Neuronal stem cell (in vitro differentiated cells): ENCODE measurements around the gene RBSN.
A peak's percentile ranks its signal among the peaks of the same experiment; 100 is the strongest.

ENCODE experiments used
- DNase-seq: peaks from one replicate; pipeline ENCODE4 v3.0.0-alpha.2; 2013; ENCODE audit warnings: low spot score
- H2AFZ ChIP-seq: one replicate; pipeline ENCODE4 v1.6.1; 2013; ENCODE audit warnings: mild to moderate bottlenecking, low read length, inconsistent platforms
- H2AK5ac ChIP-seq: 2 replicates; pipeline ENCODE4 v1.6.1; 2013; ENCODE audit warnings: low read depth, mild to moderate bottlenecking, inconsistent platforms, low read length, moderate library complexity, mixed read lengths
- H2BK120ac ChIP-seq: 2 replicates; pipeline ENCODE4 v1.6.1; 2013; ENCODE audit warnings: low read depth, mild to moderate bottlenecking, inconsistent platforms, low read length, moderate library complexity, mixed read lengths
- H2BK12ac ChIP-seq: one replicate; pipeline ENCODE4 v1.6.1; 2013; ENCODE audit warnings: low read length, inconsistent platforms
- H2BK15ac ChIP-seq: 2 replicates; pipeline ENCODE4 v1.6.1; 2013; ENCODE audit warnings: mild to moderate bottlenecking, low read length, inconsistent platforms, mixed read lengths
- H2BK5ac ChIP-seq: one replicate; pipeline ENCODE4 v1.6.1; 2013; ENCODE audit warnings: inconsistent platforms, mild to moderate bottlenecking, low read length, moderate library complexity
- H3K14ac ChIP-seq: one replicate; pipeline ENCODE4 v1.6.1; 2013; ENCODE audit warnings: low read length, inconsistent platforms
- H3K18ac ChIP-seq: 2 replicates; pipeline ENCODE4 v1.6.1; 2013; ENCODE audit warnings: low read length, inconsistent platforms
- H3K23ac ChIP-seq: 2 replicates; pipeline ENCODE4 v1.6.1; 2013; ENCODE audit warnings: low read depth, mild to moderate bottlenecking, mixed read lengths, low read length, inconsistent platforms; ENCODE audit not compliant: poor library complexity
- H3K27ac ChIP-seq: replicated peaks from 3 replicates; pipeline ENCODE4 v1.5.1; 2013; ENCODE audit warnings: low read length, inconsistent platforms
- H3K27me3 ChIP-seq, 3 experiments: 2 replicates each; pipeline ENCODE4 v1.6.1; 2013; ENCODE audit warnings: low read length in 3 of 3, mild to moderate bottlenecking in 2 of 3, inconsistent platforms in 1 of 3, low read depth in 1 of 3, mixed read lengths in 1 of 3, moderate library complexity in 1 of 3; ENCODE audit not compliant: control insufficient read depth in 3 of 3, insufficient read depth in 3 of 3
- H3K36me3 ChIP-seq, 2 donors: replicated peaks in 1 of 2; 2 replicates each; pipeline ENCODE4 v1.6.1; 2013; ENCODE audit warnings: low read length in 2 of 2; ENCODE audit not compliant: control insufficient read depth in 2 of 2, insufficient read depth in 2 of 2
- H3K4ac ChIP-seq: 2 replicates; pipeline ENCODE4 v1.6.1; 2013; ENCODE audit warnings: inconsistent platforms, mild to moderate bottlenecking, low read length, moderate library complexity
- H3K4me1 ChIP-seq, 2 donors: 1 replicate in 1 of 2; 2 replicates in 1 of 2; pipeline ENCODE4 v1.6.1; 2013; ENCODE audit warnings: low read length in 2 of 2, low read depth in 1 of 2; ENCODE audit not compliant: control insufficient read depth in 2 of 2, insufficient read depth in 1 of 2
- H3K4me2 ChIP-seq: one replicate; pipeline ENCODE4 v1.6.1; 2013; ENCODE audit warnings: mild to moderate bottlenecking, low read length, inconsistent platforms; ENCODE audit not compliant: insufficient read depth, poor library complexity, severe bottlenecking
- H3K4me3 ChIP-seq, 2 donors: 2 replicates each; pipeline ENCODE4 v1.5.1; 2013; ENCODE audit warnings: low read length in 2 of 2, mild to moderate bottlenecking in 2 of 2, inconsistent platforms in 1 of 2, moderate library complexity in 1 of 2
- H3K79me1 ChIP-seq: one replicate; pipeline ENCODE4 v1.6.1; 2013; ENCODE audit warnings: low read depth, mild to moderate bottlenecking, inconsistent platforms, low read length, moderate library complexity
- H3K9ac ChIP-seq: one replicate; pipeline ENCODE4 v1.6.1; 2013; ENCODE audit warnings: mild to moderate bottlenecking, low read depth, low read length, inconsistent platforms; ENCODE audit not compliant: poor library complexity
- H3K9me3 ChIP-seq, 2 donors: replicated peaks in 1 of 2; 2 replicates each; pipeline versions ENCODE3 to v1.6.1; 2013; ENCODE audit warnings: low read length in 2 of 2, mild to moderate bottlenecking in 2 of 2, inconsistent platforms in 1 of 2, low read depth in 1 of 2, mixed read lengths in 1 of 2, moderate library complexity in 1 of 2; ENCODE audit not compliant: control insufficient read depth in 2 of 2, insufficient read depth in 1 of 2
- H4K8ac ChIP-seq: one replicate; pipeline ENCODE4 v1.6.1; 2013; ENCODE audit warnings: low read depth, mild to moderate bottlenecking, inconsistent platforms, low read length, moderate library complexity
- H4K91ac ChIP-seq: one replicate; pipeline ENCODE4 v1.6.1; 2013; ENCODE audit warnings: low read length, low read depth, mild to moderate bottlenecking, inconsistent platforms; ENCODE audit not compliant: poor library complexity
- WGBS, 2 donors: extraction: QIAGEN DNeasy Blood & Tissue Kit; methylation state at CpG; one replicate each; pipeline ENCODE4 v1.1.7; 2013; ENCODE audit warnings: missing lambda C conversion rate in 2 of 2, mixed read lengths in 1 of 2; ENCODE audit not compliant: insufficient read length in 2 of 2, insufficient replicate concordance in 1 of 2; ENCODE audit errors: extremely low coverage in 2 of 2; 5-methylcytosine and 5-hydroxymethylcytosine counted together

RBSN gene

DNA sequence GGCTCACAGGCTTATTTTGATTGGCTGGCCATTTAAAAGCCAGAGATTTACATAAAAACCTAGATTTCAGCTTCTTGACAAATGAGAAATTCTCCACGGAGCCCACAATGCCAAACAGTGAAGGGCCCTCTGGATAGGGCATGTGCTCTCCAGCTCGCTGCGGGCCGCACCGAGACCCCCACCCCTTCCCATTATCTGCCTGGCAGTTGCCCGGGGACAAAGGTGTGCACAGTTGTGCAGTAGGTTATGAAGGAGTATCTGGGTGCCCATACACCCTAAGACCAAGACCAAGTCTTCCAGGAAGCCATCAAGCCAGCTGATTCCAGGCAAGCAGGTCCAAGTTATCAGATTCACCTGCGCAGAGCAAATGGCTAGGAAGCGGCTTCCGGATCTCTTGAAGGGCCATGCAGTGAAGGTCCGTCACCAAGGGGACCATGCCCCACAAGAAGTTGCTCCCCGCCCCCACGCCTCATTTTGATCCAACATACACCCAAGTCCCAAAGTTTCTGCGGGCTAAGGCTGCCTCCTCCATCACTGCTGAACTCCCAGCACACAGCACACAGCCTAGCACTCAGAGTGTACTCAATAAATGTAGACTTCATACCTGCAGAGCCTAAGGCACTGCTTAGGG, 35.2 kb downstream of the RBSN start:
- H2BK15ac ChIP-seq = no peak overlapping the region
- no CpG with 5 or more reads among the region's 13 CpGs for WGBS, 2 donors
- no peak overlapping the region for H4K8ac ChIP-seq
- H2BK12ac ChIP-seq = no peak overlapping the region
- no peak overlapping the region for H3K14ac ChIP-seq
- H3K27ac ChIP-seq = no peak overlapping the region
- no peak overlapping the region for H3K4me2 ChIP-seq
- peak overlapping the region; percentile 82 to 98 for H3K4me3 ChIP-seq
- peaks cover 3 to 10% of the 10 kb centered on the region in 2 donors for H3K4me1 ChIP-seq
- H3K36me3 ChIP-seq = peaks cover 7 to 34% of the 10 kb centered on the region in 2 donors
- no peak overlapping the region for H3K18ac ChIP-seq
- H2AFZ ChIP-seq = no peak overlapping the region
- no peak overlapping the region for H3K4ac ChIP-seq
- H2BK5ac ChIP-seq = no peak overlapping the region
- peaks cover 5% of the 10 kb centered on the region in 2 donors for H3K9me3 ChIP-seq
- no peak overlapping the region for H3K23ac ChIP-seq
- H2AK5ac ChIP-seq = no peak overlapping the region
- peaks cover 6% of the 10 kb centered on the region for H3K79me1 ChIP-seq
- H4K91ac ChIP-seq = no peak overlapping the region
- no peak overlapping the region for H3K9ac ChIP-seq
- H2BK120ac ChIP-seq = no peak overlapping the region
- no peaks in the 10 kb centered on the region for H3K27me3 ChIP-seq
- no peak for DNase-seq

DNA sequence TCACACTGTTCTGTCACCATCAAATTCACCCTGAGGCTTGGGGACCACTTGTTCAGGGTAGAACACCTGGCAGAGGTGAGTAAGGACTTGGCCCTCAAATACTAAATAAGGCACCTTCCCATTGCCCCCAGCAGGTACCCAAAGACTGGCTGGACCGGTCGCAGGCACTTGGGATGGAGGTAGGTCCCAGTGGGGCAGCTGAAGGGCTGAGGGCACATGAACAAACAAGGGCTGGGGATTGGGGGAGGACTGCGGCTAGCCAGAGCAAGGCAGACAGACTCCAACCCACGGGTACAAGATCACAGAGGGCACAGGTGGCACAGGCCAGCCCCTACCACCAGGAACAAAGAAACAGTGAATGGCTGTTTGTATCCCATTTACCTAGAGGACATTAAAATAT, 35.7 kb downstream of the RBSN start:
- H3K27ac ChIP-seq = no peak overlapping the region
- no peak overlapping the region for H3K23ac ChIP-seq
- no CpG with 5 or more reads among the region's 4 CpGs for WGBS, 2 donors
- H3K4me1 ChIP-seq = peaks cover 3 to 10% of the 10 kb centered on the region in 2 donors
- H3K79me1 ChIP-seq = peaks cover 6% of the 10 kb centered on the region
- no peak for DNase-seq
- no peak overlapping the region for H4K8ac ChIP-seq
- peaks cover 11 to 40% of the 10 kb centered on the region in 2 donors for H3K36me3 ChIP-seq
- H3K18ac ChIP-seq = no peak overlapping the region
- no peak overlapping the region for H2BK15ac ChIP-seq
- no peak overlapping the region for H2BK5ac ChIP-seq
- no peak overlapping the region for H2AK5ac ChIP-seq
- no peak overlapping the region for H3K4ac ChIP-seq
- H2BK120ac ChIP-seq = no peak overlapping the region
- no peak overlapping the region for H2AFZ ChIP-seq
- H3K14ac ChIP-seq = no peak overlapping the region
- no peaks in the 10 kb centered on the region for H3K27me3 ChIP-seq
- no peak overlapping the region for H3K4me2 ChIP-seq
- no peak overlapping the region for H2BK12ac ChIP-seq
- peak overlapping the region in 1 of 2 donors; percentile 21 for H3K4me3 ChIP-seq
- peaks cover 5% of the 10 kb centered on the region in 2 donors for H3K9me3 ChIP-seq
- no peak overlapping the region for H4K91ac ChIP-seq
- no peak overlapping the region for H3K9ac ChIP-seq

DNA sequence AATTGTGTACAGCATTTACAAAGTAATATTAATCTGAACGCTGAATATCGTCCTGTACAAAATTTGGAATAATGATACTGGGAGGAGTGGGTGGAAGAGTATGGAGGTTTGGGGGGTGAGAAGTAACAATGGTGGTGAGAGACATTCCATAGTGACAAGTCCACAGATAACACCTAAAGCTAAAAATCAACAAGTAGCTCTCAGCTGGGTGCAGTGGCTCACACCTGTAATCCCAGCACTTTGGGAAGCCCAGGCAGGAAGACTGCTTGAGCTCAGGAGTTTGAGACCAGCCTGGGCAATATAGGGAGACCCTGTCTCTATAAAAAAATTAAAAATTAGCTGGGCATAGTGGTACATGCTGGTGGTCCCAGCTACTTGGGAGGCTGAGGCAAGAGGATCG, 38.9 kb downstream of the RBSN start:
- Histone ChIP-seq H3K18ac (no peak overlapping the region), H3K27ac (no peak overlapping the region), H3K4me3 (no peak overlapping the region), H2BK12ac (no peak overlapping the region), H3K14ac (no peak overlapping the region), H3K79me1 (peaks cover 9% of the 10 kb centered on the region), H2AFZ (no peak overlapping the region), H4K8ac (no peak overlapping the region), H2BK120ac (no peak overlapping the region), H3K27me3 (no peaks in the 10 kb centered on the region), H2AK5ac (no peak overlapping the region), H3K23ac (no peak overlapping the region), H3K36me3 (peaks cover 22 to 61% of the 10 kb centered on the region in 2 donors), H2BK15ac (no peak overlapping the region), H4K91ac (no peak overlapping the region), H3K4ac (no peak overlapping the region), H2BK5ac (no peak overlapping the region), H3K9me3 (peaks cover 5% of the 10 kb centered on the region in 2 donors), H3K9ac (no peak overlapping the region), H3K4me2 (no peak overlapping the region), H3K4me1 (peaks cover 3 to 10% of the 10 kb centered on the region in 2 donors)
- DNase-seq = no peak
- WGBS, 2 donors = no CpG with 5 or more reads among the region's 3 CpGs

DNA sequence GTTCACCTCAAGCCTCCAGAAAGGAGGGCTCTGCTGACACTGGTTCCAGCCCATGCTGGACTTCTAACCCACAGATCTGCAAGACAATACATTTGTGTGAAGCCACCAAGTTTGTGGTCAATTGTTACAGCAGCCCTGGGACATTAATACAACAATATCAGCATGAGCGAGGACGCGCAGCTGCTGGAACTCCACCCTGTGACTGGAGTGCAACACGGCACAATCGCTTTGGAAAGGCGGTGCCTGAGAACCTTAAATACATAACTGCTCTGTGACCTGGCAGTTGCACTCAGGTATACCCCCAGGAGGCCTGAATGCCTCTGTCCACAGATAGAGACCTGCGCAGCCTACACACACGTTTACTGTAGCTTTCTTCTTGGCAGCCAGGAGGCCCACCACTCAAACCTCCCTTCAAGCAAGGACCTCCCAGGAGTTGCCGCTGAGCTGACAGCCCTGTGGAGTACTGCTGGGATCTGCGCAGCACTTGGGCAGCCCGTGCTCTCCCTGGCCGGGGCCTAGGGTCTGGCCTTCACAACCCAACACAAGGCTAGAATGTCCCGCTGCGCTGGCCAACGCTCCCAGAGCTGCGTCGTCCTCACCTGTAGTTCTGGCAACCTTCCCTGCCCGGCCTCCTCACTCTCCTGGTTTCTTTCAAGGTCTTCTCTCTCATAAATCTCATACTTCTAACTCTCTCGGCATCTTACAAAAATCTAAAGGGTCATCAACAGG, 42.1 kb downstream of the RBSN start:
- Histone ChIP-seq H3K79me1 (peaks cover 3% of the 10 kb centered on the region), H3K23ac (no peak overlapping the region), H3K27me3 (no peaks in the 10 kb centered on the region), H2AK5ac (no peak overlapping the region), H4K91ac (no peak overlapping the region), H3K4me2 (no peak overlapping the region), H3K27ac (no peak overlapping the region), H2AFZ (no peak overlapping the region), H3K18ac (no peak overlapping the region), H3K9ac (no peak overlapping the region), H3K4me1 (peaks cover 0 to 13% of the 10 kb centered on the region in 2 donors), H3K36me3 (peaks cover 24 to 73% of the 10 kb centered on the region in 2 donors), H2BK15ac (no peak overlapping the region), H4K8ac (no peak overlapping the region), H3K4me3 (no peak overlapping the region), H2BK120ac (no peak overlapping the region), H3K9me3 (peaks cover 0 to 2% of the 10 kb centered on the region in 2 donors), H3K4ac (no peak overlapping the region), H2BK12ac (no peak overlapping the region), H3K14ac (no peak overlapping the region), H2BK5ac (peak overlapping the region; percentile 20)
- DNase-seq = no peak
- WGBS, 2 donors = no CpG with 5 or more reads among the region's 19 CpGs
